Dendritic cell treated with granulocyte-macrophage colony-stimulating factor and Interleukin-4, amounts not matched to agents 40 ng/mL and 50 ng/mL, for 4 days (primary cell): ENCODE measurements around the gene STPG1.

Experiments
- H3K27ac Mint-ChIP-seq: one replicate; pipeline ENCODE4 v1.8.0; 2022; ENCODE audit warnings: mild to moderate bottlenecking, mixed read lengths
- H3K27me3 Mint-ChIP-seq: one replicate; pipeline ENCODE4 v1.8.0; 2022; ENCODE audit warnings: mild to moderate bottlenecking, mixed read lengths
- H3K36me3 Mint-ChIP-seq: one replicate; pipeline ENCODE4 v1.8.0; 2022; ENCODE audit warnings: low read depth, mixed read lengths
- H3K4me1 Mint-ChIP-seq: one replicate; pipeline ENCODE4 v1.8.0; 2022; ENCODE audit warnings: low read depth, mixed read lengths
- H3K4me3 Mint-ChIP-seq: one replicate; pipeline ENCODE4 v1.8.0; 2022; ENCODE audit warnings: mild to moderate bottlenecking, moderate library complexity, mixed read lengths
- H3K9me3 Mint-ChIP-seq: one replicate; pipeline ENCODE4 v1.8.0; 2022; ENCODE audit warnings: mixed read lengths
- intact Hi-C: fragments of 100-400 bp; cut with micrococcal nuclease; formaldehyde crosslinking; loops from one replicate; pipeline ENCODE4 v1.15.0; 2022

STPG1 gene

DNA sequence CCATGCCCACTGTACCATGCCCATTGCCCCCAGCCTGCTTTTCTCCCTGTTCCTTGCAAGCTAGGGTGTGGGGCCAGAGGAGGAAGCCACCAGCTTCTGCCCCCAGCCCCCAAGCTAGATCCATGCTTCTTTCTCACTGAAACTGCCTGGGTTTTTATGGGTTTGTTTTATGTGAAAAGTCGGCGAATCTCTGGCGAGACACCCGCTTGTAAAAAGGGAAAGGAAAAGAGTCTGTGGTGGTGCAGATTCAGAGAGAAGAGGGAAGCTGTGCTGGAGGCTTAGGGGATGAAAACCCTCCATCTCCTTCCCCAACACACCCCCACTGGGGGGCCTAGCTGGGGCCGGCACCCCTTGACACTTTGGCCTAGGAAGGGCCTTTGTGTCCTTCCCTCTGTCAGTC is 68.2 kb downstream of the STPG1 start:
- no peak overlapping the region for H3K4me3 Mint-ChIP-seq
- peaks cover 10% of the 10 kb centered on the region for H3K27me3 Mint-ChIP-seq
- no peak overlapping the region for H3K27ac Mint-ChIP-seq
- intact Hi-C loops, result no loop called here
- no peaks in the 10 kb centered on the region for H3K9me3 Mint-ChIP-seq
- no peaks in the 10 kb centered on the region for H3K4me1 Mint-ChIP-seq
- H3K36me3 Mint-ChIP-seq, result no peaks in the 10 kb centered on the region

DNA sequence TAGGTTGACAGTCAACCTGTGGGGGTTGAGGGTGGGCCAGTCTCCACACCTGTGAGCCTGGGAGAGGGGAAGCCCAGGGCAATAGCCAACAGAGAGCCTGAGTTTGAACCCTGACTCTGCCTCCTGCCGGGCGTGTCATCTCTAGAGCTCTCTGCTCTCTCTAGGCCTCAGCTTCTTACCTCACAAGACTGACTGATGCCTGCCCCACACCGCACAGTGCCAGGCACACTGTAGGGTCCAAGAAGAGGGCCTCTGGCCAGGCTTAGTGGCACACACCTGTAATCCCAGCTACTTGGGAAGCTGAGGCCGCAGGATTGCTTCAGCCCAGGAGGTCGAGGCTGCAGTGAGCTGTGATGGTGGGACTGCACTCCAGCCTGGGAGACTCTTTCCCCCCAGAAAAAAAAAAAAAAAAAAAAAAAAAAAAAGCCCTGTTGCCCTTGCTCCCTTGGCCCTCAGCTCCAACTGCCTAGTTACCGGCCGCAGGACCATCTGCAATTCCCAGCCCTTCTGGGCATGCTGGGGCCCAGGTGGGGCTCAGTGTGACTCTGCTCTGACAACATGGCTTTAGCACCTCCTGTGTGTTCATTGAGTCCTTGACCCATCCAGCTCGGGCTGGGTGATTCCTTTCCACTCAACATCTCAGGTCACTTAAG is 69.4 kb downstream of the STPG1 start:
- H3K36me3 Mint-ChIP-seq, result no peaks in the 10 kb centered on the region
- H3K27me3 Mint-ChIP-seq, result peaks cover 10% of the 10 kb centered on the region

DNA sequence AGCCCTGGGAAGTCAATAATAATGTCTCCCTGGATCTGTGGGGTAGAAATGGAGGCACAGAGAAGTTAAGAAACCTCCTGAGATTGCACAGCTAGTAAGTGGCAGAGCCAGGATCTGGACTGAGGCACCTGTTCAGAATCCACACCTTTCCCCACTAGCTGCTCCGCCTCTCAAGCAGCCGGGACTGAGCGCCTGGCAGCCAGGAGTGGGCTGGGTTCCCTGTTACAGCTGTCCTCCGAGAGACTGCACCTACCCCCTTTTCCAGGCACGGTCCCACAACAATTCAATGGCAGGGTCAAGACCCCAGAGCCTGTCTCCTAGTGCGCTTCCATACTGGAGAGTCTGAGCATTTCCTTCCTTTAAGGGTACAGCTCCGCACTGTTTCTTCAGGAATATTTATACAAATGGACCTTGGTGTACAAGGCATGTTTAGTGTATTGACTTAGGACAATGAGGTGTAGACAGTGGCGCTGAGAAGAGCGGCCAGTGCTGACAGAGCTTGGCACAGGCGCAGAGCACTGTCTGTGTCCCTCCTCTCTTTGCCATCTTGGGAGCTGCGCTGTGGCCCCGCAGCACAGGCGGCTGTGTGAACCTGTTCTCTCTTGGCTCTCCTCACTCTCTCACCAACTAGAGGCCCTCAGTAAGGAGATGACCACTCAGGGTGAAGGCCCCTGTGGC is 70.0 kb downstream of the STPG1 start:
- no peaks in the 10 kb centered on the region for H3K9me3 Mint-ChIP-seq
- H3K4me1 Mint-ChIP-seq, result no peaks in the 10 kb centered on the region
- H3K36me3 Mint-ChIP-seq, result no peaks in the 10 kb centered on the region
- no peak overlapping the region for H3K27ac Mint-ChIP-seq
- H3K4me3 Mint-ChIP-seq, result no peak overlapping the region
- peaks cover 10% of the 10 kb centered on the region for H3K27me3 Mint-ChIP-seq
- intact Hi-C loops, result no loop called here

More for the DNA sequence above, 69.4 kb downstream of the STPG1 start:
- no peaks in the 10 kb centered on the region for H3K9me3 Mint-ChIP-seq
- intact Hi-C loops, result no loop called here
- H3K4me1 Mint-ChIP-seq, result no peaks in the 10 kb centered on the region
- H3K4me3 Mint-ChIP-seq, result no peak overlapping the region
- no peak overlapping the region for H3K27ac Mint-ChIP-seq

DNA sequence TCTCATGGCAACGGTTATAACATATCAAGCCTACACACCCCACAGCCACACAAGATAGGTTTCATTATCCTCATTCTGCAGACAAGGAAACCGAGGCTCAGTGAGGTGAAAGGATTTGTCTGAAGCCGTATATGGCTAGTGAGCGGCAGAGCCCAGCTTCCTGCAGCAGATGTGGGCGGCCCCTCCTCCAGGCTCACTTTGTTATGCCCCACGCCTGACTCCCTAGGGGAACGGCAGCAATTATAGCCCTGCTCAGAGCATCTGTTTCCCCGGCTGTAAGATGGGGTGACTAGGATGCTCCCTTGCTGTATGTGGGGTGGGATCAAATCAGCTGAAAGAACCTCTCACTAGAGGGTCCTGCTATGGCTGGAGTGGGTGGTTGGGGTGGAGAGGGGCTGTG is 72.3 kb downstream of the STPG1 start:
- Mint-ChIP-seq H3K27ac (no peak overlapping the region), H3K27me3 (peaks cover 3% of the 10 kb centered on the region), H3K9me3 (no peaks in the 10 kb centered on the region), H3K36me3 (no peaks in the 10 kb centered on the region), H3K4me1 (no peaks in the 10 kb centered on the region), H3K4me3 (no peak overlapping the region)
- intact Hi-C loops, result no loop called here

DNA sequence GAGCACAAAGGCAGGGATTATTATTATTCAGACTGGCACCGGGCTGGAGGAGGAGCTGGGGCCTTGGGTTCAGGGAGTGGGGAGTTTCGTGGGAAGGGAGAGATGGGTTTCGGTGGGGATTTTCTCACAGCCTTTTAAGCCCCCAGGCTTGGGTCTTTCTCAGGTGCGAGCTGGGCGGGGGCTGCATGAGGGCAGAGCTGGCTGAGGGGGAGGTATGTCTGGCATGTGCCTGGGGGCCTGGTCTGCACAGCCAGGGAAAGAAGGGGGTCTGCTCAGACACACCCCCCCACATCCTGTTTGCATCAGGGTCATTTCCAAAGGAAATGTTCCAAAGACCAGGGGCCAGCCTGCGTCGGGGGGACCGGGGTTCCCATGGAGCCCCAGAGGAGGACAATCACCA is 72.8 kb downstream of the STPG1 start:
- intact Hi-C loops, result no loop called here
- peaks cover 3% of the 10 kb centered on the region for H3K27me3 Mint-ChIP-seq
- H3K36me3 Mint-ChIP-seq, result no peaks in the 10 kb centered on the region
- no peaks in the 10 kb centered on the region for H3K9me3 Mint-ChIP-seq
- H3K4me1 Mint-ChIP-seq, result no peaks in the 10 kb centered on the region
- H3K27ac Mint-ChIP-seq, result no peak overlapping the region
- no peak overlapping the region for H3K4me3 Mint-ChIP-seq

DNA sequence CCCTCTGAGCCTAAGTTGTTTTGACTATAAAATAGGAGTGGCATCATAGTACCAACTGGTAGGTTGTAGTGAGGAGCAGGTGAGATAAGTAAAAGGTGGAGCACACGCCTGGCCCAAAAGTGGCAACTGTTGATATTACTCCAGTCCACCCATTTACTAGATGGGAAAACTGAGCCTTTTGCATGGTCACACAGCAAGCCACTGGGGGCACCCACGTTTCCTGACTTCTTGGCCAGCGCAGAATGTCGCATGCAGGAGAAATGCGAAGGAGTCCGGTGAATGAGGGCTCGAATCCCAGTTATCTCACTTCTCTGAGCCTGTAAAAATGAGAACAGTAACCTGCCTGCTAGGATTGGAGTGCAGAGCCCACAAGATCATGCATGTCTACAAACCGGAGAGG is 73.6 kb downstream of the STPG1 start:
- Mint-ChIP-seq H3K36me3 (no peaks in the 10 kb centered on the region), H3K4me3 (no peak overlapping the region), H3K27ac (no peak overlapping the region), H3K27me3 (peaks cover 3% of the 10 kb centered on the region), H3K4me1 (no peaks in the 10 kb centered on the region), H3K9me3 (no peaks in the 10 kb centered on the region)
- intact Hi-C loops, result no loop called here

DNA sequence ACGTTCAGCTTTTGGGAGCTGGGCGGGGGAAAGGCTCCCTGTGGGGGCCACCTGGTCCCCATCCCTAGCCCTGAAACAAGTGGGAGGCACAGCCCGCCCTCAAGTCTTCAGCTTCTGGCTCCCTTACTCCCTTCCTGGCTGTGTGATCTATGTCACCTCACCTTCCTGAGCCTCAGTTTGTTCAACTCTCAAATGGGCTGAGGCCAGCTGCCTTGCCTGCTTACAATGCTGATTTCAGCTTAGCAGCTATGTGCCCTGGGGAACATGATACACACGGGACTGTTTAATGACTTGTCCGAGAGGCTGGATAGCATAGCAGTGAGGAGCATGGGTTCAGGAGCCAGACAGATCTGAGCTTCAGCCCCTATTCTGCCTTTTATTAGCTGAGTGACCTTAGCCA is 75.1 kb downstream of the STPG1 start:
- Mint-ChIP-seq H3K9me3 (peaks cover 8% of the 10 kb centered on the region), H3K27me3 (peaks cover 3% of the 10 kb centered on the region)

DNA sequence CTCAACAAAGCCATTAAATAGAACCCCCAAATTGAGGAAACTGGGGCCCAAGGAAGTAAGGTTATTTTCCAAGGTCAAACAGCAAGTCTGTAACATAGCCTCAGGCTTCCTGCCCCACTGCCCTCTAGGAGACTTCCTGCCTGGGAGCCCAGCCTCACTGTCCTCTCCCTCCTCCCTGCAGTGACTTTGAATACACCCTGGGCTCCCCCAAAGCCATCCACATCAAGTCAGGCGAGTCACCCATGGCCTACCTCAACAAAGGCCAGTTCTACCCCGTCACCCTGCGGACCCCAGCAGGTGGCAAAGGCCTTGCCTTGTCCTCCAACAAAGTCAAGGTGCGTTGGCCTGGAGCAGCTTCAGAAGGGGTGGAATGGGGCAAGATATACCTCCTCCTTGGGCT is 76.1 kb downstream of the STPG1 start:
- Mint-ChIP-seq H3K4me1 (no peaks in the 10 kb centered on the region), H3K9me3 (peaks cover 8% of the 10 kb centered on the region), H3K27ac (no peak overlapping the region), H3K27me3 (peaks cover 3% of the 10 kb centered on the region), H3K36me3 (no peaks in the 10 kb centered on the region), H3K4me3 (no peak overlapping the region)
- intact Hi-C loops, result no loop called here

More for the DNA sequence above, 75.1 kb downstream of the STPG1 start:
- intact Hi-C loops, result no loop called here
- H3K36me3 Mint-ChIP-seq, result no peaks in the 10 kb centered on the region
- no peak overlapping the region for H3K4me3 Mint-ChIP-seq
- H3K27ac Mint-ChIP-seq, result no peak overlapping the region
- H3K4me1 Mint-ChIP-seq, result no peaks in the 10 kb centered on the region

DNA sequence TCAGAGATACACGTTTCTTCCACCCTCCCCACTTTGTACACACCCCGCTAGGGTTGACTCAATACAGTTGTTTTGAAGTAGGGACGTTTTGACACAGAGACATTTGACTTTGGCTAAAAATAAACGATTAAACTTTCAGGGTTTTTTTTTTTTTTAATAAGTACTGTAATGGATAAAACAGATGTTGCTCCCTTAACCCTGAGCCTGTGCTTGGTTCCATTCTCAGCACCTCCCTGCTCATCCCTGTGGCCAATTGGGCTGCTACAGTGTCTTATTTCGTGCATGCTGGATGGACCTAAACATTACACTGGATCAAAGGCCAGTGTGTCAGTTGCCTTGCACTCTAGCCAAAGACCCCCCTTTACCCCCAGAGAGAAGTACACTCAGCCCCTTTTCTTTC is 77.5 kb downstream of the STPG1 start:
- no peak overlapping the region for H3K27ac Mint-ChIP-seq
- intact Hi-C loops, result no loop called here
- H3K9me3 Mint-ChIP-seq, result peaks cover 8% of the 10 kb centered on the region
- H3K4me1 Mint-ChIP-seq, result no peaks in the 10 kb centered on the region
- H3K4me3 Mint-ChIP-seq, result no peak overlapping the region
- peaks cover 5% of the 10 kb centered on the region for H3K27me3 Mint-ChIP-seq
- H3K36me3 Mint-ChIP-seq, result no peaks in the 10 kb centered on the region

DNA sequence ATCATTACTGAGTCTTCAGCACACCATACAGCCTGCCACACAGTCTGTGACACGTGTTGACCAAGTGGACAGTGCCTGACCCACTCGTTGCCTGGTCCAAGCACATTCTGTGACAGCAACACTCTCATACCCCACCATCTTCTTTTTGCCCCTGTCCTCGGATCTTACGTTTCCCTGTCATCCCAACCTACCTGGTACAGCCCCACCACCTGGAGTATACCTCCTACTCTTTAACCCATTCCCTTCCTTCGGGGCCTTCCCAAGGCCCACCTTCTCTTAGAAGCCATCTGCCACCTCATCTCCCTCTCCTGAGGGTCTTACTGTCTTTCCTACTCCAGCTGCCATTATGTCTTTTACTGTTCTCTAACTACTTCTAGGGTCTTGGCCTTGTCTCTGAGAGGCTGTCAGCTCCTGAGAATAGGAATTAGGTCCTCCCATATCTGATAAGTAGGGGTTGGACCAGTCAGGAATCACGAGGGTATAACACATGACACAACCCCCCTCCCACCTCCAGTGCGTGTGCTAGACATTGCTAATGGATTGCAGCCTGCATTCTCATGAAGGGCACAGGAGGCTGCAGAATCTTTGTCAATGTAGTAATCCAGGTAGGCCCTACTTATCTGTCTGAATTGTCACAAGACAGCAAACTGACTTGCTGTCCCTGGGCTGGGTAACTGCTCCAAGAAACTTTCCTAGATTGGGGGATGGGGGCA is 81.5 kb downstream of the STPG1 start:
- intact Hi-C loops, result no loop called here
- no peaks in the 10 kb centered on the region for H3K36me3 Mint-ChIP-seq
- H3K27ac Mint-ChIP-seq, result no peak overlapping the region
- peaks cover 13% of the 10 kb centered on the region for H3K27me3 Mint-ChIP-seq
- no peak overlapping the region for H3K4me3 Mint-ChIP-seq
- no peaks in the 10 kb centered on the region for H3K4me1 Mint-ChIP-seq
- peaks cover 8% of the 10 kb centered on the region for H3K9me3 Mint-ChIP-seq

DNA sequence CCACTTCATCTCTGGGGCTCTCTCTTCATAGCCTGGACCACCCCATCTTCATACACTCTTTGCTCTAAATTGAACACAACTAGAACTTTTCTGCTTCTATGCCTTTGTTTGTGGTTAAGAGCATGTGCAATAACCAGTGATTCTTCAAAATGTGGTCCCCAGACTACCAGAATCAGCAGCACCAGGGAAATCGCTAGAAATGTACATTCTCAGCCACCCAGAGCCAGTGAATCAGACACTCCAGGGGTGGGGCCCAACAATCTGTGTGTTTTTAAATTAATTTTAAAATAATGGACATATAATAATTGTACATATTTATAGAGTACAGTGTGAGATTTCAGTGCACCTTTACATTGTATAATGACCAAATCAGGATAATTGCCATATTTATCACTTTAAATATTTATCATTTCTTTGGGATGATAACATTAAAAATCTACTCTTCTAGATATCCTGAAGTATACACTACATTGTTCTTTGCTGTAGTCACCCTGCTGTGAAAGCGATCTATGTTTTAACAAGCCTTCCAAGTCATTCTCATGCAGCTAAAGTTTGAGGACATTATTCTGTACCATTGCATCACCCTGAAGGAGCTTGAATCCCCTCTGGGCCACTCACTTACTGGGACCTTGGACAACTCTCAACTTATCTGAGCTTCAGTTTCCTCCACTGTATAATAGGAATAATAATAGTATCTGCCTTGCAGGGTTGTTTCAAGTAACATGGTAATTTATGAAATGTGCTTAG is 83.6 kb downstream of the STPG1 start:
- peaks cover 2% of the 10 kb centered on the region for H3K4me1 Mint-ChIP-seq
- no peaks in the 10 kb centered on the region for H3K36me3 Mint-ChIP-seq
- H3K27ac Mint-ChIP-seq, result no peak overlapping the region
- no peak overlapping the region for H3K4me3 Mint-ChIP-seq
- H3K27me3 Mint-ChIP-seq, result peaks cover 32% of the 10 kb centered on the region
- H3K9me3 Mint-ChIP-seq, result peaks cover 8% of the 10 kb centered on the region
- intact Hi-C loops, result no loop called here

DNA sequence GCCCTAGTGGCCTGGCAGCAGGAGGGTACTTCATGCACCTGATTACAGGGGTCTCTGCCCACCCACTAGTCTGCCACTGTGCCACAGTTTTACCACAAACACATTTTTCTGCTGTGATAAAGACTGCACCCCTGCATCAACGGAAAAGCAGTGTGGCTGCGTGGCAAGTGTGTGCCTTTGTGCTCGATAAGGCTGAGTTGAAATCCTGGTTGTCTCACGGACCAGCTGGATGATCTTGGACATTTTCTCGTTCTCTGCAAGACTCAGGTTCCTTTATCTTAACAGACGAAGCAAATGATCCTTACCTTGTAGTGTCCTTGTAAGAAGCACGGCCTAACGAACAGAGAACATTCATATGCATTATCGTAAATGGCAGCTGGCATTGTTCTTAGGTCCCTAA is 84.3 kb downstream of the STPG1 start:
- intact Hi-C loops, result no loop called here
- Mint-ChIP-seq H3K36me3 (no peaks in the 10 kb centered on the region), H3K9me3 (peaks cover 7% of the 10 kb centered on the region)

DNA sequence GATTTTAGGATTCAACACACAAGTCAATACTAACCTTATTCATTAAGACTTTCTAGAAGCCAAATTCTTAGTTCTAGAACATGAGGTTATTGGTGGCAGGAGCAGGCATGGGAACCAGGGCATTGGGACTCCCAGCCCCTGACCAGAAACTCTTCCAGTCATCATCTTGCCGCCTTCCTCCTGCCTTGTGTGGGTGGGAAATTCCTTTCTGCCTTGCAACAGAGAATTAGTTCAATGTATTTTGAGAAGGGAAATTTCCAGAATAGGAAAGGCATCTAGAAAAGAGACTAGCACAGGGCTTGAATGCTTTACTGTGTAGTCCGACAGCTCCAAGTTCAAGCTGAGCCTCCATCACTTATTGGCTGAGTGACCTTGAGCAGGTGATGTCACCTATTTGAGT is 85.7 kb downstream of the STPG1 start:
- H3K27ac Mint-ChIP-seq, result no peak overlapping the region
- peaks cover 48% of the 10 kb centered on the region for H3K27me3 Mint-ChIP-seq
- peaks cover 6% of the 10 kb centered on the region for H3K4me1 Mint-ChIP-seq
- no peaks in the 10 kb centered on the region for H3K9me3 Mint-ChIP-seq
- intact Hi-C loops, result no loop called here
- H3K36me3 Mint-ChIP-seq, result no peaks in the 10 kb centered on the region
- no peak overlapping the region for H3K4me3 Mint-ChIP-seq

More for the DNA sequence above, 84.3 kb downstream of the STPG1 start:
- H3K27me3 Mint-ChIP-seq, result peaks cover 38% of the 10 kb centered on the region
- no peak overlapping the region for H3K4me3 Mint-ChIP-seq
- H3K4me1 Mint-ChIP-seq, result peaks cover 6% of the 10 kb centered on the region
- no peak overlapping the region for H3K27ac Mint-ChIP-seq

DNA sequence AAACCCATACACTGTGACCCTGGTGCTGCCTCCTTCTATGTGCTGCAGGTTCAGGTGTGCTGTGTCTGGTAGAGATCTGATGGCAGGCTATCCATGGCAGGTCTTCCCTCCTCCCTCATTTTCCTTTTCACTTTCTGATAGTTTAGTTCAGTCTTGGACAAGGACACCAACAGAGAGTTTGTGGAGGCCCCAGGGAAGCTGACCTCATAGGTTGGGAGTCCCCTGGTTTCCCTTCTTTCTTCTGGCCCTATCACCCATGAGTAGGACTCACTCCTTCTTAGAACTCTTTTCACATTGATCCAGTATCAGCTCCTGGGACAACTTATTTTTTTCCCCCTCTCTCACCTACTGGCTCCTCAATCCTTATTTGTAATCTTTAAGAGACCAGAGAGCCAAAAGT is 86.1 kb downstream of the STPG1 start:
- intact Hi-C loops, result no loop called here
- Mint-ChIP-seq H3K4me3 (no peak overlapping the region), H3K9me3 (no peaks in the 10 kb centered on the region), H3K4me1 (peaks cover 6% of the 10 kb centered on the region), H3K27me3 (peaks cover 52% of the 10 kb centered on the region), H3K36me3 (no peaks in the 10 kb centered on the region), H3K27ac (no peak overlapping the region)
